SK-N-SH (cell line): Measurements from ENCODE around the gene STK25.

Source experiments
- EZH2phosphoT487 ChIP-seq: fragments of 200-600 bp; sonication (generic); IDR thresholded peaks from 2 replicates; pipeline ENCODE4 v1.6.1; 2017; ENCODE audit warnings: low read depth, mixed run types, mild to moderate bottlenecking, antibody characterized with exemption, moderate library complexity, borderline replicate concordance
- FOXJ3 ChIP-seq: sonication (generic); formaldehyde crosslinking; IDR thresholded peaks from 2 replicates; pipeline ENCODE4 v1.5.1; 2020; ENCODE audit warnings: mild to moderate bottlenecking, missing genetic modification reagents
- FOXM1 ChIP-seq: IDR thresholded peaks from 2 replicates; pipeline ENCODE4 v1.4.0; 2012; ENCODE audit warnings: low read depth, mild to moderate bottlenecking
- RCOR1 ChIP-seq: fragments of 150-350 bp; IDR thresholded peaks from 2 replicates; pipeline ENCODE4 v1.6.1; 2017; ENCODE audit warnings: antibody characterized with exemption, low read length
- TF ChIP-seq, protein P1 (sequence below): fragments of 200-600 bp; sonication (generic); IDR thresholded peaks from 2 replicates; pipeline ENCODE4 v1.6.1; 2017; ENCODE audit warnings: antibody characterized with exemption, mild to moderate bottlenecking, moderate library complexity
- TF ChIP-seq, protein P2 (sequence below): IDR thresholded peaks from 2 replicates; pipeline ENCODE4 v1.6.1; 2012; ENCODE audit warnings: mild to moderate bottlenecking, low read depth, low read length, moderate library complexity

DNA sequence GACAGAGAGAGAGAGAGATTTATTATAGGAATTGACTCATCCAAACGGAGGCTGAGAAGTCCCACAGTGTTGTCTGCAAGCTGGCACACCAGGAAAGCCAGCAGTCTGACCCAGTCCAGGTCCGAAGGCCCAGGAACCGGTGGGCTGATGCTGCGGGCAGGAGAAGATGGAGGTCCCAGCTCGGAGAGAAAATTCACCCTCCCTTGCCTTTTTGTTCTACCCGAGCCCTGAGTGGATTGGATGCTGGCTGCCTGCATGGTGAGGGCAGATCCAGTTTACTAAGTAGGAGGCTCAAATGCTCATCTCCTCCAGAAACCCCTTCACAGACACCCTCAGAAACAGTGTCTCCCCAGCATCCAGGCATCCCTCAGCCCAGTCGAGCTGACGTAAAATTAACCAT, 22.2 kb upstream of the STK25 start:
- TF ChIP-seq FOXM1 (no peak), RCOR1 (no peak), EZH2phosphoT487 (no peak), FOXJ3 (CRISPR knock-in tag) (no peak)
- TF ChIP-seq, protein P1, sequence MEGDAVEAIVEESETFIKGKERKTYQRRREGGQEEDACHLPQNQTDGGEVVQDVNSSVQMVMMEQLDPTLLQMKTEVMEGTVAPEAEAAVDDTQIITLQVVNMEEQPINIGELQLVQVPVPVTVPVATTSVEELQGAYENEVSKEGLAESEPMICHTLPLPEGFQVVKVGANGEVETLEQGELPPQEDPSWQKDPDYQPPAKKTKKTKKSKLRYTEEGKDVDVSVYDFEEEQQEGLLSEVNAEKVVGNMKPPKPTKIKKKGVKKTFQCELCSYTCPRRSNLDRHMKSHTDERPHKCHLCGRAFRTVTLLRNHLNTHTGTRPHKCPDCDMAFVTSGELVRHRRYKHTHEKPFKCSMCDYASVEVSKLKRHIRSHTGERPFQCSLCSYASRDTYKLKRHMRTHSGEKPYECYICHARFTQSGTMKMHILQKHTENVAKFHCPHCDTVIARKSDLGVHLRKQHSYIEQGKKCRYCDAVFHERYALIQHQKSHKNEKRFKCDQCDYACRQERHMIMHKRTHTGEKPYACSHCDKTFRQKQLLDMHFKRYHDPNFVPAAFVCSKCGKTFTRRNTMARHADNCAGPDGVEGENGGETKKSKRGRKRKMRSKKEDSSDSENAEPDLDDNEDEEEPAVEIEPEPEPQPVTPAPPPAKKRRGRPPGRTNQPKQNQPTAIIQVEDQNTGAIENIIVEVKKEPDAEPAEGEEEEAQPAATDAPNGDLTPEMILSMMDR = no peak
- TF ChIP-seq, protein P2, sequence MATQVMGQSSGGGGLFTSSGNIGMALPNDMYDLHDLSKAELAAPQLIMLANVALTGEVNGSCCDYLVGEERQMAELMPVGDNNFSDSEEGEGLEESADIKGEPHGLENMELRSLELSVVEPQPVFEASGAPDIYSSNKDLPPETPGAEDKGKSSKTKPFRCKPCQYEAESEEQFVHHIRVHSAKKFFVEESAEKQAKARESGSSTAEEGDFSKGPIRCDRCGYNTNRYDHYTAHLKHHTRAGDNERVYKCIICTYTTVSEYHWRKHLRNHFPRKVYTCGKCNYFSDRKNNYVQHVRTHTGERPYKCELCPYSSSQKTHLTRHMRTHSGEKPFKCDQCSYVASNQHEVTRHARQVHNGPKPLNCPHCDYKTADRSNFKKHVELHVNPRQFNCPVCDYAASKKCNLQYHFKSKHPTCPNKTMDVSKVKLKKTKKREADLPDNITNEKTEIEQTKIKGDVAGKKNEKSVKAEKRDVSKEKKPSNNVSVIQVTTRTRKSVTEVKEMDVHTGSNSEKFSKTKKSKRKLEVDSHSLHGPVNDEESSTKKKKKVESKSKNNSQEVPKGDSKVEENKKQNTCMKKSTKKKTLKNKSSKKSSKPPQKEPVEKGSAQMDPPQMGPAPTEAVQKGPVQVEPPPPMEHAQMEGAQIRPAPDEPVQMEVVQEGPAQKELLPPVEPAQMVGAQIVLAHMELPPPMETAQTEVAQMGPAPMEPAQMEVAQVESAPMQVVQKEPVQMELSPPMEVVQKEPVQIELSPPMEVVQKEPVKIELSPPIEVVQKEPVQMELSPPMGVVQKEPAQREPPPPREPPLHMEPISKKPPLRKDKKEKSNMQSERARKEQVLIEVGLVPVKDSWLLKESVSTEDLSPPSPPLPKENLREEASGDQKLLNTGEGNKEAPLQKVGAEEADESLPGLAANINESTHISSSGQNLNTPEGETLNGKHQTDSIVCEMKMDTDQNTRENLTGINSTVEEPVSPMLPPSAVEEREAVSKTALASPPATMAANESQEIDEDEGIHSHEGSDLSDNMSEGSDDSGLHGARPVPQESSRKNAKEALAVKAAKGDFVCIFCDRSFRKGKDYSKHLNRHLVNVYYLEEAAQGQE = no peak
